Left renal pelvis (tissue), 4 donors: ENCODE measurements around the gene LRMDA. TPM values are rescaled to one million over a fixed set of nuclear protein-coding genes. Genes with fewer than 3 reads are reported as not detected.

Experiments
- DNase-seq, 4 donors: peaks; one replicate each; pipeline ENCODE4 v3.0.0-alpha.2; 2013; ENCODE audit warnings: low read depth in 4 of 4, low spot score in 3 of 4
- polyA plus RNA-seq, 4 donors: library from polyadenylated mRNA; unstranded; fragments of 120-200 nt; gene quantifications; one replicate each; pipeline ENCODE4 v1.2.1, GENCODE V29; 2013; ENCODE audit not compliant: insufficient read length in 4 of 4

The LRMDA gene
- polyA plus RNA-seq, 4 donors: 7.8 to 23.9 (median 16.5) TPM

- no peak for DNase-seq
These were observed 593.7 kb downstream of the LRMDA start for GRCh38 chr10:76025124-76025477.

- no peak for DNase-seq
These were observed 594.9 kb downstream of the LRMDA start for GRCh38 chr10:76026176-76026771.

- no peak for DNase-seq
These were observed 595.5 kb downstream of the LRMDA start for GRCh38 chr10:76026905-76027304.

GRCh38 chr10:76029782-76030181 is 598.4 kb downstream of the LRMDA start:
- no peak for DNase-seq

GRCh38 chr10:76031099-76031498 is 599.7 kb downstream of the LRMDA start:
- no peak for DNase-seq

- no peak for DNase-seq
These were observed 600.6 kb downstream of the LRMDA start for GRCh38 chr10:76031769-76032699.

- no peak for DNase-seq
These were observed 601.2 kb downstream of the LRMDA start for GRCh38 chr10:76032700-76033039.

- no peak for DNase-seq
These were observed 602.2 kb downstream of the LRMDA start for GRCh38 chr10:76033457-76034196.

- DNase-seq: peak in 1 of 4 donors; percentile 50
These were observed 603.2 kb downstream of the LRMDA start for GRCh38 chr10:76034353-76035205.

GRCh38 chr10:76035206-76036110 is 604.0 kb downstream of the LRMDA start:
- DNase-seq: no peak

GRCh38 chr10:76036111-76036940 is 604.9 kb downstream of the LRMDA start:
- DNase-seq: peak in 1 of 4 donors; percentile 69

GRCh38 chr10:76036962-76037361 is 605.5 kb downstream of the LRMDA start:
- no peak for DNase-seq

GRCh38 chr10:76037531-76038155 is 606.2 kb downstream of the LRMDA start:
- DNase-seq: no peak

- no peak for DNase-seq
These were observed 607.3 kb downstream of the LRMDA start for GRCh38 chr10:76038696-76039095.

GRCh38 chr10:76040107-76040829 is 608.8 kb downstream of the LRMDA start:
- DNase-seq: no peak

- DNase-seq: no peak
These were observed 609.4 kb downstream of the LRMDA start for GRCh38 chr10:76040830-76041220.

- DNase-seq: no peak
These were observed 610.1 kb downstream of the LRMDA start for GRCh38 chr10:76041551-76041950.

- DNase-seq: no peak
These were observed 611.8 kb downstream of the LRMDA start for GRCh38 chr10:76043261-76043660.
